ENCODE measurements around the gene ADAMTS15. TPM values are rescaled to one million over a fixed set of nuclear protein-coding genes. Genes with fewer than 3 reads are reported as not detected.
A peak's percentile ranks its signal among the peaks of the same experiment; 100 is the strongest.

The ADAMTS15 gene
- total and polyA plus RNA-seq, 12 donors, result 0.68 to 3.7 (median 2.2) TPM

DNA sequence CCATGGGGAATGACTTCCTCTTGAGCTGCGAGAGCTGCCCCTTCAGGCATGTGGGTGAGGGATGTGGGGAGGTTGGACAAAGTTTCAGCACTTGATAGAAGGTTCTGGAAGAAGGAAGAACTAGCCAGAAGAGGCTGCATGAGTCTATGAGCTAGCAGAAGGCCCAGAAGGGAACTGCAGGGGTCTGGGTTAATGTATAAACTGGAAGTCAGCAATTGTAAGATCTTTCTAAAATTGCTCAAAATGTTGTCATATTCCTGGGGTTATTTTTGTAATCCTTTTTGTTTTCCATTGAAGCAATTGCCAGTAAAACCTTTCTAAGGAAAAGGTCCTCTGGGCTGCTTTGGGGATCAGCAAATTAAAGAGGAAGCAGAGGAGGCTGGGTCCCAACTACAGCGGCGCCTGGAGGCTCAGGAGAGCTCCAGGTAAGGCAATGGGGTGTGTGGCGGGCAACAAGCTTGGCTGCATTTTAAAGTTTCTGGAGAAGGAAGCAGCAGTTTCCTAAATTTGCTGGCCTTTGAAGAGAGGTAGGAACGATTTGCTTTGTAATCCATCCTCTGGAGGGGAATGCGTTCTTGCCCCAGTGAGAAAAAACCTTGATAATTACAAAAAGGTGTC is 29.2 kb downstream of the ADAMTS15 start:
- Histone ChIP-seq H3K36me3 (replicated peaks in 1 of 2) (no peaks in the 10 kb centered on the region), H3K9me3 (replicated peaks in 1 of 3) (no peaks in the 10 kb centered on the region), H3K27me3 (no peaks in the 10 kb centered on the region), H3K4me1 (replicated peaks in 1 of 2) (peaks cover 10 to 18% of the 10 kb centered on the region in 2 donors), H3K4me3 (no peak overlapping the region), H3K27ac (peak overlapping the region in 4 of 5 donors; percentile 31 to 84 (median 62))
- TF ChIP-seq, protein P1, sequence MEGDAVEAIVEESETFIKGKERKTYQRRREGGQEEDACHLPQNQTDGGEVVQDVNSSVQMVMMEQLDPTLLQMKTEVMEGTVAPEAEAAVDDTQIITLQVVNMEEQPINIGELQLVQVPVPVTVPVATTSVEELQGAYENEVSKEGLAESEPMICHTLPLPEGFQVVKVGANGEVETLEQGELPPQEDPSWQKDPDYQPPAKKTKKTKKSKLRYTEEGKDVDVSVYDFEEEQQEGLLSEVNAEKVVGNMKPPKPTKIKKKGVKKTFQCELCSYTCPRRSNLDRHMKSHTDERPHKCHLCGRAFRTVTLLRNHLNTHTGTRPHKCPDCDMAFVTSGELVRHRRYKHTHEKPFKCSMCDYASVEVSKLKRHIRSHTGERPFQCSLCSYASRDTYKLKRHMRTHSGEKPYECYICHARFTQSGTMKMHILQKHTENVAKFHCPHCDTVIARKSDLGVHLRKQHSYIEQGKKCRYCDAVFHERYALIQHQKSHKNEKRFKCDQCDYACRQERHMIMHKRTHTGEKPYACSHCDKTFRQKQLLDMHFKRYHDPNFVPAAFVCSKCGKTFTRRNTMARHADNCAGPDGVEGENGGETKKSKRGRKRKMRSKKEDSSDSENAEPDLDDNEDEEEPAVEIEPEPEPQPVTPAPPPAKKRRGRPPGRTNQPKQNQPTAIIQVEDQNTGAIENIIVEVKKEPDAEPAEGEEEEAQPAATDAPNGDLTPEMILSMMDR (IDR thresholded peaks at IDR 0.05), result no peak
- TF ChIP-seq POLR2A (IDR thresholded peaks at IDR 0.05), result no peak
- DNase-seq, result no peak
- 52 to 72% (median 61%) methylated on average over 6 of the region's 6 CpGs for WGBS, 4 donors
- intact Hi-C loops (cut with DNase I), result no loop called here

DNA sequence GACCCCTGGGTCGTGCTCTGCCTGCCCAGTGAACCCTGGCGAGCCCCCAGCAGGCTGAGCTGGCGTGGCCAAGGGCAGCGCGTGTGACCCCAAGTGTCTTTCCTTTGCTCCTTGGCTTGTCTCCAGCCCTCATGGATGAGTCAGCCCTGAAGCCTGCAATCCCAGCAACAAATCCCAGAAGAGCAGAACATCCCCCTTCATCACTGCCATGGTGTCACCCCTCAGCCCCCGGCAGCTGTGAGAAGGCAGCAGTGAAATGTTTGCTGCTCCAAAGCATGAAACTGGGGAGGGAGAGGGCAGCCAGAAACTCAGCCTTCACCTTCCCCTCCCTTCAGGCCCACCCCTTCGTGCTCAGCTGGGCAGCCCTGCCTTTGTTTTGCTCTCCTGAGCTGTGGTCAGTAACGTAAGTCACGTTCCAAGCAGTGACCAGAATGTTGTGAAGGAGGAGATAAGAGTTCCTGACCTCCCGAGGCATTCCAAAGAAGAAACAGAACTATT is 29.8 kb downstream of the ADAMTS15 start:
- TF ChIP-seq, protein P1 (IDR thresholded peaks at IDR 0.05), result no peak
- no peak for TF ChIP-seq POLR2A (IDR thresholded peaks at IDR 0.05)
- Histone ChIP-seq H3K4me1 (replicated peaks in 1 of 2) (peaks cover 10 to 18% of the 10 kb centered on the region in 2 donors), H3K9me3 (replicated peaks in 1 of 3) (no peaks in the 10 kb centered on the region), H3K27me3 (no peaks in the 10 kb centered on the region), H3K36me3 (replicated peaks in 1 of 2) (no peaks in the 10 kb centered on the region), H3K27ac (peak overlapping the region in 4 of 5 donors; percentile 31 to 84 (median 62)), H3K4me3 (peak overlapping the region in 1 of 4 donors; percentile 5)
- peak; percentile 75 to 91 (median 88) for DNase-seq
- WGBS, 4 donors, result 12 to 21% (median 19%) methylated on average over 5 to 10 of the region's 10 CpGs
- intact Hi-C loops (cut with DNase I), result no loop called here

DNA sequence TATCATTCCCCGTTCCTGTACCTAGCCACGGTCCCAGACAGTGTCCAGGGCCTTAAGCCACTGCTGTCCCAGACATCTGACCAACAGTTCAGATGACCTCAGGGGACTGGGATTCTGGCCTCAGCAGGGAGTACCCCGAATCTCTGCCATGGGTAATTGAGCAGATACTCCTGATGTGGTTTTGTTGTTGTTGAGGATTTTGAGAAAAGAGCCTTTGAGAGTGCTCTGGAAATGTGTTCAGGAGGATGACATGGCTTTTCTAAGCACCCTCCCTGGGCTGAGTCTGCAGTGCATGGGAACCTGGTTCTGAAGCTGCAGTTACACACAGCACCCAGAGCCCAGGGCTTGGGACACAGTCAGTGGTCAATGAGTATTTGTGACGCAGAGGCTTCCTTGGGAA is 30.4 kb downstream of the ADAMTS15 start:
- H3K27me3 ChIP-seq, result no peaks in the 10 kb centered on the region
- H3K4me3 ChIP-seq, result no peak overlapping the region
- TF ChIP-seq POLR2A (IDR thresholded peaks at IDR 0.05), result no peak
- TF ChIP-seq, protein P1 (IDR thresholded peaks at IDR 0.05), result no peak
- no peaks in the 10 kb centered on the region for H3K9me3 ChIP-seq (replicated peaks in 1 of 3)
- no peak for DNase-seq
- peaks cover 10 to 18% of the 10 kb centered on the region in 2 donors for H3K4me1 ChIP-seq (replicated peaks in 1 of 2)
- WGBS, 4 donors, result 62 to 76% (median 75%) methylated on average over 4 of the region's 4 CpGs
- peak overlapping the region in 3 of 5 donors; percentile 31 to 84 (median 76) for H3K27ac ChIP-seq
- intact Hi-C loops (cut with DNase I), result no loop called here
- H3K36me3 ChIP-seq (replicated peaks in 1 of 2), result no peaks in the 10 kb centered on the region

DNA sequence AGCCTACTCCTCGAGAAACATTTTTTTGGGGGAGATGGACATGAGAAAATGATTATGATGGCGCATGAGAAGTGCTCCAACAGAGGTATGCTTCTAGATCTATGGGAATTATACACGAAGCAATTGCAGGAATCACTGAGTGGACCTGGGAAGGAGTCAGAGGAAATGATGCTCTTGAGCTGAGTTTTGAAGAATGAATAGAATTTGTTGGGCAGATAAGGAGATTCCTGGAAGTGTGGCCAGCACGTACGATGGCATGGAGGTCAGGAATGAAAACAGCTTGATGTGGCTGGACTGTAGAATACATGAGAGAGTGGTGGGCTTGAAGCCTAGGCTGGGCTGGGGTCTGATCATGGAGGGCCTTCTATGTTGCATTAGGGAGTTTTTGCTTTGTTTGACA is 31.7 kb downstream of the ADAMTS15 start:
- H3K4me3 ChIP-seq, result no peak overlapping the region
- no peak for DNase-seq
- TF ChIP-seq, protein P1 (IDR thresholded peaks at IDR 0.05), result no peak
- TF ChIP-seq POLR2A (IDR thresholded peaks at IDR 0.05), result no peak
- no peaks in the 10 kb centered on the region for H3K36me3 ChIP-seq (replicated peaks in 1 of 2)
- WGBS, 4 donors, result 72 to 79% (median 75%) methylated on average over 5 of the region's 5 CpGs
- peaks cover 10 to 18% of the 10 kb centered on the region in 2 donors for H3K4me1 ChIP-seq (replicated peaks in 1 of 2)
- peak overlapping the region in 1 of 5 donors; percentile 29 for H3K27ac ChIP-seq
- intact Hi-C loops (cut with DNase I), result no loop called here
- no peaks in the 10 kb centered on the region for H3K9me3 ChIP-seq (replicated peaks in 1 of 3)
- no peaks in the 10 kb centered on the region for H3K27me3 ChIP-seq
